BLaER1 (cell line): ENCODE results near the gene TAS2R43.
"Not testable (repeated sequence)": the region's sequence is repeated elsewhere in the genome, so short reads cannot be mapped to it uniquely, and the experiment has no call there.

Source experiments
- H3K27ac ChIP-seq: shearing (Covaris generic); formaldehyde crosslinking; 2 replicates; pipeline ENCODE4 v1.8.1; 2022
- H3K27me3 ChIP-seq: shearing (Covaris generic); formaldehyde crosslinking; 2 replicates; pipeline ENCODE4 v1.8.1; 2022
- H3K36me3 ChIP-seq: shearing (Covaris generic); formaldehyde crosslinking; 2 replicates; pipeline ENCODE4 v1.8.1; 2022
- H3K4me1 ChIP-seq: shearing (Covaris generic); formaldehyde crosslinking; 2 replicates; pipeline ENCODE4 v1.8.1; 2022
- H3K4me2 ChIP-seq: shearing (Covaris generic); formaldehyde crosslinking; 2 replicates; pipeline ENCODE4 v1.8.1; 2022
- H3K4me3 ChIP-seq: shearing (Covaris generic); formaldehyde crosslinking; 2 replicates; pipeline ENCODE4 v1.8.1; 2022
- H3K9ac ChIP-seq: shearing (Covaris generic); formaldehyde crosslinking; 2 replicates; pipeline ENCODE4 v1.8.1; 2022
- H3K9me3 ChIP-seq: shearing (Covaris generic); formaldehyde crosslinking; 2 replicates; pipeline ENCODE4 v1.8.1; 2022
- H4K20me1 ChIP-seq: shearing (Covaris generic); formaldehyde crosslinking; 2 replicates; pipeline ENCODE4 v1.8.1; 2022
- Cebpa-rat ChIP-seq: shearing (Covaris generic); IDR thresholded peaks from 2 replicates; pipeline ENCODE4 v1.8.1; 2022

The TAS2R43 gene

GRCh38 chr12:11067514-11067913 lies 24.6 kb downstream of the TAS2R43 start:
- no peaks in the 10 kb centered on the region for H3K9me3 ChIP-seq
- no peak overlapping the region for H3K4me2 ChIP-seq
- peaks cover 6% of the 10 kb centered on the region; the same call in 1 of the 2 replicates for H3K36me3 ChIP-seq
- no peaks in the 10 kb centered on the region for H3K27me3 ChIP-seq
- H4K20me1 ChIP-seq = no peaks in the 10 kb centered on the region
- no peaks in the 10 kb centered on the region for H3K4me1 ChIP-seq
- no peak overlapping the region for H3K4me3 ChIP-seq
- no peak overlapping the region for H3K27ac ChIP-seq
- TF ChIP-seq Cebpa-rat = no peak
- H3K9ac ChIP-seq = no peak overlapping the region

- H3K27me3 ChIP-seq, H3K4me1 ChIP-seq, H3K27ac ChIP-seq, H3K9ac ChIP-seq, H3K9me3 ChIP-seq, H3K4me3 ChIP-seq, H3K4me2 ChIP-seq, H3K36me3 ChIP-seq, H4K20me1 ChIP-seq: not testable (repeated sequence)
Measured at GRCh38 chr12:11062194-11062593, 29.9 kb downstream of the TAS2R43 start, which contains the start of gene TAS2R46. TSS of gene TAS2R46 (minus strand) at chr12:11062294. CDS start at chr12:11062294, 0 bp downstream.

GRCh38 chr12:11059784-11060183 lies 32.3 kb downstream of the TAS2R43 start:
- H3K27ac ChIP-seq = no peak overlapping the region

GRCh38 chr12:11059041-11059440 lies 33.1 kb downstream of the TAS2R43 start:
- H3K4me1 ChIP-seq = no peaks in the 10 kb centered on the region
- TF ChIP-seq Cebpa-rat = no peak
- H3K4me2 ChIP-seq = no peak overlapping the region
- no peaks in the 10 kb centered on the region for H3K27me3 ChIP-seq
- no peak overlapping the region for H3K27ac ChIP-seq
- H3K4me3 ChIP-seq = no peak overlapping the region
- H3K9me3 ChIP-seq = no peaks in the 10 kb centered on the region
- H4K20me1 ChIP-seq = 0 out of 2 replicates have a peak, but pooled peaks cover 7% of the 10 kb centered on the region
- H3K36me3 ChIP-seq = peaks cover 4% of the 10 kb centered on the region
- no peak overlapping the region for H3K9ac ChIP-seq

More at GRCh38 chr12:11059784-11060183, 32.3 kb downstream of the TAS2R43 start:
- Histone ChIP-seq H3K9ac (no peak overlapping the region), H3K4me2 (no peak overlapping the region), H3K27me3 (no peaks in the 10 kb centered on the region), H3K4me3 (no peak overlapping the region), H4K20me1 (0 out of 2 replicates have a peak, but pooled peaks cover 7% of the 10 kb centered on the region), H3K9me3 (no peaks in the 10 kb centered on the region), H3K4me1 (no peaks in the 10 kb centered on the region), H3K36me3 (peaks cover 4% of the 10 kb centered on the region)
- TF ChIP-seq Cebpa-rat = no peak

GRCh38 chr12:11055306-11055705 lies 36.8 kb downstream of the TAS2R43 start:
- Histone ChIP-seq H3K27me3 (no peaks in the 10 kb centered on the region), H3K4me3 (no peak overlapping the region), H3K4me2 (no peak overlapping the region), H3K4me1 (no peaks in the 10 kb centered on the region), H3K9me3 (peaks cover 19% of the 10 kb centered on the region), H4K20me1 (no peaks in the 10 kb centered on the region), H3K9ac (no peak overlapping the region), H3K36me3 (peaks cover 12% of the 10 kb centered on the region), H3K27ac (no peak overlapping the region)
- TF ChIP-seq Cebpa-rat = no peak

GRCh38 chr12:11049806-11050531 lies 42.1 kb downstream of the TAS2R43 start:
- not testable (repeated sequence) for H4K20me1 ChIP-seq, H3K9ac ChIP-seq, H3K4me2 ChIP-seq, H3K4me1 ChIP-seq, H3K27me3 ChIP-seq, H3K4me3 ChIP-seq, H3K27ac ChIP-seq
- Histone ChIP-seq H3K9me3 (peaks cover 25% of the 10 kb centered on the region), H3K36me3 (peaks cover 27% of the 10 kb centered on the region)

- not testable (repeated sequence) for H3K27ac ChIP-seq, H3K4me1 ChIP-seq, H4K20me1 ChIP-seq, H3K4me3 ChIP-seq, H3K27me3 ChIP-seq, H3K9me3 ChIP-seq, H3K9ac ChIP-seq, H3K4me2 ChIP-seq
- peaks cover 30% of the 10 kb centered on the region for H3K36me3 ChIP-seq
Measured at GRCh38 chr12:11041366-11041765, 50.7 kb downstream of the TAS2R43 start.
